ENCODE measurements around the gene CLEC14A. TPM values are rescaled to one million over a fixed set of nuclear protein-coding genes. Genes with fewer than 3 reads are reported as not detected.

The CLEC14A gene
- total and polyA plus RNA-seq, 4 donors: 6.4 to 7.3 (median 7.1) TPM

DNA sequence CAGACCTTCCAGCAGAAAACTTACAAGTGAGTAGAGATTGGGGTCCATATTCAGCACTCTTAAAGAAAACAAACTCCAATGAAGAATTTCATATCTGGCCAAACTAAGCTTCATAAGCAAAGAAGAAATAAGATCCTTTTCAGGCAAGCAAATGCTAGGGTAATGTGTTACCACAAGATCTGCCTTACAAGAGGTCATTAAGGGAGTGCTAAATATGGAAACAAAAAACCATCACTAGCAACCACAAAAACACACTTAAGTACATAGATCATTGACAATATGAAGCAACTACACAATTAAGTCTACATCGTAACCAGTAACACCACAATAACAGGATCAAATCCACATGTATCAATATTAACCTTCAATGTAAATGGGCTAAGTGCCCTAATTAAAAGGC lies 47.1 kb upstream of the CLEC14A start:
- H3K4me3 ChIP-seq (ENCODE audit: low read depth in 1 of 3, low read length in 3 of 3): no peak overlapping the region
- 92% methylated on average over 1 of the region's 1 CpG for WGBS
- H3K27me3 ChIP-seq (ENCODE audit: control insufficient read depth in 4 of 4, insufficient read depth in 4 of 4, low read length in 3 of 4): peaks cover 0 to 3% (median 0%) of the 10 kb centered on the region in 4 donors
- peaks cover 0 to 2% (median 0%) of the 10 kb centered on the region in 4 donors for H3K9me3 ChIP-seq (ENCODE audit: control insufficient read depth in 4 of 4, low read length in 3 of 4)
- H3K9ac ChIP-seq (ENCODE audit: low read depth in 1 of 2, low read length in 2 of 2): no peak overlapping the region
- H3K36me3 ChIP-seq (ENCODE audit: control insufficient read depth in 4 of 4, insufficient read depth in 3 of 4, low read depth in 1 of 4, low read length in 3 of 4): no peaks in the 10 kb centered on the region
- TF ChIP-seq FOXA2 (IDR thresholded peaks at IDR 0.05): no peak
- TF ChIP-seq, protein P1, sequence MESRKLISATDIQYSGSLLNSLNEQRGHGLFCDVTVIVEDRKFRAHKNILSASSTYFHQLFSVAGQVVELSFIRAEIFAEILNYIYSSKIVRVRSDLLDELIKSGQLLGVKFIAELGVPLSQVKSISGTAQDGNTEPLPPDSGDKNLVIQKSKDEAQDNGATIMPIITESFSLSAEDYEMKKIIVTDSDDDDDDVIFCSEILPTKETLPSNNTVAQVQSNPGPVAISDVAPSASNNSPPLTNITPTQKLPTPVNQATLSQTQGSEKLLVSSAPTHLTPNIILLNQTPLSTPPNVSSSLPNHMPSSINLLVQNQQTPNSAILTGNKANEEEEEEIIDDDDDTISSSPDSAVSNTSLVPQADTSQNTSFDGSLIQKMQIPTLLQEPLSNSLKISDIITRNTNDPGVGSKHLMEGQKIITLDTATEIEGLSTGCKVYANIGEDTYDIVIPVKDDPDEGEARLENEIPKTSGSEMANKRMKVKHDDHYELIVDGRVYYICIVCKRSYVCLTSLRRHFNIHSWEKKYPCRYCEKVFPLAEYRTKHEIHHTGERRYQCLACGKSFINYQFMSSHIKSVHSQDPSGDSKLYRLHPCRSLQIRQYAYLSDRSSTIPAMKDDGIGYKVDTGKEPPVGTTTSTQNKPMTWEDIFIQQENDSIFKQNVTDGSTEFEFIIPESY (IDR thresholded peaks at IDR 0.05): no peak
- no peak for TF ChIP-seq RXRA (IDR thresholded peaks at IDR 0.05)
- TF ChIP-seq CTCF (IDR thresholded peaks at IDR 0.05; ENCODE audit: low read depth, low read length, missing input control): no peak
- no peak for TF ChIP-seq HNF4A (conservative IDR thresholded peaks at IDR 0.05)
- TF ChIP-seq JUND (IDR thresholded peaks at IDR 0.05): no peak
- TF ChIP-seq FOXA1 (IDR thresholded peaks at IDR 0.05): no peak
- no peak for TF ChIP-seq RAD21 (IDR thresholded peaks at IDR 0.05)
- no peak for TF ChIP-seq EGR1 (IDR thresholded peaks at IDR 0.05; ENCODE audit: low read depth in 2 of 2)
- TF ChIP-seq, protein P2, sequence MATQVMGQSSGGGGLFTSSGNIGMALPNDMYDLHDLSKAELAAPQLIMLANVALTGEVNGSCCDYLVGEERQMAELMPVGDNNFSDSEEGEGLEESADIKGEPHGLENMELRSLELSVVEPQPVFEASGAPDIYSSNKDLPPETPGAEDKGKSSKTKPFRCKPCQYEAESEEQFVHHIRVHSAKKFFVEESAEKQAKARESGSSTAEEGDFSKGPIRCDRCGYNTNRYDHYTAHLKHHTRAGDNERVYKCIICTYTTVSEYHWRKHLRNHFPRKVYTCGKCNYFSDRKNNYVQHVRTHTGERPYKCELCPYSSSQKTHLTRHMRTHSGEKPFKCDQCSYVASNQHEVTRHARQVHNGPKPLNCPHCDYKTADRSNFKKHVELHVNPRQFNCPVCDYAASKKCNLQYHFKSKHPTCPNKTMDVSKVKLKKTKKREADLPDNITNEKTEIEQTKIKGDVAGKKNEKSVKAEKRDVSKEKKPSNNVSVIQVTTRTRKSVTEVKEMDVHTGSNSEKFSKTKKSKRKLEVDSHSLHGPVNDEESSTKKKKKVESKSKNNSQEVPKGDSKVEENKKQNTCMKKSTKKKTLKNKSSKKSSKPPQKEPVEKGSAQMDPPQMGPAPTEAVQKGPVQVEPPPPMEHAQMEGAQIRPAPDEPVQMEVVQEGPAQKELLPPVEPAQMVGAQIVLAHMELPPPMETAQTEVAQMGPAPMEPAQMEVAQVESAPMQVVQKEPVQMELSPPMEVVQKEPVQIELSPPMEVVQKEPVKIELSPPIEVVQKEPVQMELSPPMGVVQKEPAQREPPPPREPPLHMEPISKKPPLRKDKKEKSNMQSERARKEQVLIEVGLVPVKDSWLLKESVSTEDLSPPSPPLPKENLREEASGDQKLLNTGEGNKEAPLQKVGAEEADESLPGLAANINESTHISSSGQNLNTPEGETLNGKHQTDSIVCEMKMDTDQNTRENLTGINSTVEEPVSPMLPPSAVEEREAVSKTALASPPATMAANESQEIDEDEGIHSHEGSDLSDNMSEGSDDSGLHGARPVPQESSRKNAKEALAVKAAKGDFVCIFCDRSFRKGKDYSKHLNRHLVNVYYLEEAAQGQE (IDR thresholded peaks at IDR 0.05): no peak
- TF ChIP-seq, protein P3, sequence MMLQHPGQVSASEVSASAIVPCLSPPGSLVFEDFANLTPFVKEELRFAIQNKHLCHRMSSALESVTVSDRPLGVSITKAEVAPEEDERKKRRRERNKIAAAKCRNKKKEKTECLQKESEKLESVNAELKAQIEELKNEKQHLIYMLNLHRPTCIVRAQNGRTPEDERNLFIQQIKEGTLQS (IDR thresholded peaks at IDR 0.05): no peak
- TF ChIP-seq, protein P4, sequence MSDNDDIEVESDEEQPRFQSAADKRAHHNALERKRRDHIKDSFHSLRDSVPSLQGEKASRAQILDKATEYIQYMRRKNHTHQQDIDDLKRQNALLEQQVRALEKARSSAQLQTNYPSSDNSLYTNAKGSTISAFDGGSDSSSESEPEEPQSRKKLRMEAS (IDR thresholded peaks at IDR 0.05): no peak
- TF ChIP-seq NR2F2 (IDR thresholded peaks at IDR 0.05): no peak
- no peak for TF ChIP-seq TAF1 (conservative IDR thresholded peaks at IDR 0.05)
- no peak for TF ChIP-seq SP1 (IDR thresholded peaks at IDR 0.05)
- no peaks in the 10 kb centered on the region for H3K4me1 ChIP-seq (ENCODE audit: control insufficient read depth in 4 of 4, insufficient read depth in 4 of 4, low read length in 3 of 4)
- H3K27ac ChIP-seq (ENCODE audit: low read depth in 1 of 2, low read length in 2 of 2): no peak overlapping the region
- DNase-seq (ENCODE audit: low spot score): no peak

- peaks cover 0 to 2% (median 0%) of the 10 kb centered on the region in 4 donors for H3K9me3 ChIP-seq (ENCODE audit: control insufficient read depth in 4 of 4, low read length in 3 of 4)
- no peaks in the 10 kb centered on the region for H3K4me1 ChIP-seq (ENCODE audit: control insufficient read depth in 4 of 4, insufficient read depth in 4 of 4, low read length in 3 of 4)
- no peak overlapping the region for H3K9ac ChIP-seq (ENCODE audit: low read depth in 1 of 2, low read length in 2 of 2)
- TF ChIP-seq RAD21 (IDR thresholded peaks at IDR 0.05): no peak
- TF ChIP-seq SP1 (IDR thresholded peaks at IDR 0.05): no peak
- TF ChIP-seq FOXA2 (IDR thresholded peaks at IDR 0.05): no peak
- TF ChIP-seq FOXA1 (IDR thresholded peaks at IDR 0.05): no peak
- TF ChIP-seq TAF1 (conservative IDR thresholded peaks at IDR 0.05): no peak
- no peak for TF ChIP-seq YY1 (IDR thresholded peaks at IDR 0.05)
- no peak for TF ChIP-seq HNF4G (IDR thresholded peaks at IDR 0.05)
- TF ChIP-seq, protein P1 (IDR thresholded peaks at IDR 0.05): no peak
- WGBS: 94% methylated on average over 2 of the region's 2 CpGs
- no peak overlapping the region for H3K27ac ChIP-seq (ENCODE audit: low read depth in 1 of 2, low read length in 2 of 2)
- no peaks in the 10 kb centered on the region for H3K36me3 ChIP-seq (ENCODE audit: control insufficient read depth in 4 of 4, insufficient read depth in 3 of 4, low read depth in 1 of 4, low read length in 3 of 4)
- peaks cover 0 to 3% (median 0%) of the 10 kb centered on the region in 4 donors for H3K27me3 ChIP-seq (ENCODE audit: control insufficient read depth in 4 of 4, insufficient read depth in 4 of 4, low read length in 3 of 4)
- DNase-seq (ENCODE audit: low spot score): no peak
- no peak overlapping the region for H3K4me3 ChIP-seq (ENCODE audit: low read depth in 1 of 3, low read length in 3 of 3)
These were observed 46.1 kb upstream of the CLEC14A start for GRCh38 chr14:38302034-38302433.
